ENCODE data around the gene PAX2. TPM values are rescaled to one million over a fixed set of nuclear protein-coding genes. Genes with fewer than 3 reads are reported as not detected.
A peak's percentile ranks its signal among the peaks of the same experiment; 100 is the strongest.

PAX2 gene
- total and polyA plus RNA-seq, 2 of the 13 experiments (the other 11 are each of a cell fraction or from before 2014, with no cell fraction given) = not detected

DNA sequence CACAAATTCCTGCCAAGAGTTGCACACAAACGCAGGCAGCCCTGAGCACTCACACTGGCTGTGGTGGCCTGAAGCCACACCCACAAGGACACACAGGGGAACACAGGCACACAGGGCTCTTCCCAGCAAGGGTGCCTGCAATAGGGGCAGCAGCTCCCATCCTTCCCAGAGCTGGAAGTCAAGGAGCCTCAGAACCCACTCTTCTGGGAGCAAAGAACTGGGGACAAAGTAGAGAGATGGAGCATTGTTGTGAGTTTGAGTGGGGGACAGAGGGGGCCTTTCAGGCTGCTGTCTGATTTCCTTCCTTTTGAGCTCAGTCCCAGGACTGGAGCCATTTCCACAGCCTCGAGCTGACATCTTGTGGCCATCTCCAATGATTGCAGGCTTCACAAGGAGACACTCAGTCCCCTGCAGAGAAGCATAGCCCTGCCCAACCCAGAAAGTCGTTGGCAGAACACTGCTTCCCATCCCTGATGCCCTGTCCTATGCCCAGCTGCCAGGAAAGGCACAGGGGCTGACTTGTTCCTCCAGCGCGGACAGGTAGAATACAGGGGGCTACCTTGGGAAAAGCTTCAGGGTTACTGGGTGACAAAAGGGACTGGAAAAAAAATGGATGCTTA is 133.0 kb downstream of the PAX2 start (continued):
- TF ChIP-seq NFAT5 (CRISPR knock-in tag; IDR thresholded peaks at IDR 0.05) (no peak), THAP9 (CRISPR knock-in tag; IDR thresholded peaks at IDR 0.05; ENCODE audit: borderline replicate concordance) (0 out of 2 replicates have a peak, but pooled peaks have one; percentile 22), ZNF18 (CRISPR knock-in tag; IDR thresholded peaks at IDR 0.05; ENCODE audit: insufficient replicate concordance) (no peak), ZNF577 (CRISPR knock-in tag; IDR thresholded peaks at IDR 0.05; ENCODE audit: borderline replicate concordance, low read depth) (no peak), ZMYM3 (CRISPR knock-in tag; IDR thresholded peaks at IDR 0.05) (0 out of 2 replicates have a peak, but pooled peaks have one; percentile 48)
- TF ChIP-seq, protein P1, sequence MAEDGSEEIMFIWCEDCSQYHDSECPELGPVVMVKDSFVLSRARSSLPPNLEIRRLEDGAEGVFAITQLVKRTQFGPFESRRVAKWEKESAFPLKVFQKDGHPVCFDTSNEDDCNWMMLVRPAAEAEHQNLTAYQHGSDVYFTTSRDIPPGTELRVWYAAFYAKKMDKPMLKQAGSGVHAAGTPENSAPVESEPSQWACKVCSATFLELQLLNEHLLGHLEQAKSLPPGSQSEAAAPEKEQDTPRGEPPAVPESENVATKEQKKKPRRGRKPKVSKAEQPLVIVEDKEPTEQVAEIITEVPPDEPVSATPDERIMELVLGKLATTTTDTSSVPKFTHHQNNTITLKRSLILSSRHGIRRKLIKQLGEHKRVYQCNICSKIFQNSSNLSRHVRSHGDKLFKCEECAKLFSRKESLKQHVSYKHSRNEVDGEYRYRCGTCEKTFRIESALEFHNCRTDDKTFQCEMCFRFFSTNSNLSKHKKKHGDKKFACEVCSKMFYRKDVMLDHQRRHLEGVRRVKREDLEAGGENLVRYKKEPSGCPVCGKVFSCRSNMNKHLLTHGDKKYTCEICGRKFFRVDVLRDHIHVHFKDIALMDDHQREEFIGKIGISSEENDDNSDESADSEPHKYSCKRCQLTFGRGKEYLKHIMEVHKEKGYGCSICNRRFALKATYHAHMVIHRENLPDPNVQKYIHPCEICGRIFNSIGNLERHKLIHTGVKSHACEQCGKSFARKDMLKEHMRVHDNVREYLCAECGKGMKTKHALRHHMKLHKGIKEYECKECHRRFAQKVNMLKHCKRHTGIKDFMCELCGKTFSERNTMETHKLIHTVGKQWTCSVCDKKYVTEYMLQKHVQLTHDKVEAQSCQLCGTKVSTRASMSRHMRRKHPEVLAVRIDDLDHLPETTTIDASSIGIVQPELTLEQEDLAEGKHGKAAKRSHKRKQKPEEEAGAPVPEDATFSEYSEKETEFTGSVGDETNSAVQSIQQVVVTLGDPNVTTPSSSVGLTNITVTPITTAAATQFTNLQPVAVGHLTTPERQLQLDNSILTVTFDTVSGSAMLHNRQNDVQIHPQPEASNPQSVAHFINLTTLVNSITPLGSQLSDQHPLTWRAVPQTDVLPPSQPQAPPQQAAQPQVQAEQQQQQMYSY (CRISPR knock-in tag; IDR thresholded peaks at IDR 0.05) = no peak
- TF ChIP-seq, protein P2, sequence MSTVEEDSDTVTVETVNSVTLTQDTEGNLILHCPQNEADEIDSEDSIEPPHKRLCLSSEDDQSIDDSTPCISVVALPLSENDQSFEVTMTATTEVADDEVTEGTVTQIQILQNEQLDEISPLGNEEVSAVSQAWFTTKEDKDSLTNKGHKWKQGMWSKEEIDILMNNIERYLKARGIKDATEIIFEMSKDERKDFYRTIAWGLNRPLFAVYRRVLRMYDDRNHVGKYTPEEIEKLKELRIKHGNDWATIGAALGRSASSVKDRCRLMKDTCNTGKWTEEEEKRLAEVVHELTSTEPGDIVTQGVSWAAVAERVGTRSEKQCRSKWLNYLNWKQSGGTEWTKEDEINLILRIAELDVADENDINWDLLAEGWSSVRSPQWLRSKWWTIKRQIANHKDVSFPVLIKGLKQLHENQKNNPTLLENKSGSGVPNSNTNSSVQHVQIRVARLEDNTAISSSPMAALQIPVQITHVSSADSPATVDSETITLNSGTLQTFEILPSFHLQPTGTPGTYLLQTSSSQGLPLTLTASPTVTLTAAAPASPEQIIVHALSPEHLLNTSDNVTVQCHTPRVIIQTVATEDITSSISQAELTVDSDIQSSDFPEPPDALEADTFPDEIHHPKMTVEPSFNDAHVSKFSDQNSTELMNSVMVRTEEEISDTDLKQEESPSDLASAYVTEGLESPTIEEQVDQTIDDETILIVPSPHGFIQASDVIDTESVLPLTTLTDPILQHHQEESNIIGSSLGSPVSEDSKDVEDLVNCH (CRISPR knock-in tag; IDR thresholded peaks at IDR 0.05) = no peak

Data from HepG2 (cell line).